GM18868 (cell line): Measurements from ENCODE around the gene HNF1B.
"Not testable (repeated sequence)": the region's sequence is repeated elsewhere in the genome, so short reads cannot be mapped to it uniquely, and the experiment has no call there.

Experiments
- ATAC-seq: cut with Tn5 transposase; IDR thresholded peaks from one replicate; pipeline ENCODE4 v1.9.1; 2021; ENCODE audit warnings: mild to moderate bottlenecking, moderate library complexity; ENCODE audit not compliant: unreplicated experiment

The HNF1B gene, protein sequence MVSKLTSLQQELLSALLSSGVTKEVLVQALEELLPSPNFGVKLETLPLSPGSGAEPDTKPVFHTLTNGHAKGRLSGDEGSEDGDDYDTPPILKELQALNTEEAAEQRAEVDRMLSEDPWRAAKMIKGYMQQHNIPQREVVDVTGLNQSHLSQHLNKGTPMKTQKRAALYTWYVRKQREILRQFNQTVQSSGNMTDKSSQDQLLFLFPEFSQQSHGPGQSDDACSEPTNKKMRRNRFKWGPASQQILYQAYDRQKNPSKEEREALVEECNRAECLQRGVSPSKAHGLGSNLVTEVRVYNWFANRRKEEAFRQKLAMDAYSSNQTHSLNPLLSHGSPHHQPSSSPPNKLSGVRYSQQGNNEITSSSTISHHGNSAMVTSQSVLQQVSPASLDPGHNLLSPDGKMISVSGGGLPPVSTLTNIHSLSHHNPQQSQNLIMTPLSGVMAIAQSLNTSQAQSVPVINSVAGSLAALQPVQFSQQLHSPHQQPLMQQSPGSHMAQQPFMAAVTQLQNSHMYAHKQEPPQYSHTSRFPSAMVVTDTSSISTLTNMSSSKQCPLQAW

DNA sequence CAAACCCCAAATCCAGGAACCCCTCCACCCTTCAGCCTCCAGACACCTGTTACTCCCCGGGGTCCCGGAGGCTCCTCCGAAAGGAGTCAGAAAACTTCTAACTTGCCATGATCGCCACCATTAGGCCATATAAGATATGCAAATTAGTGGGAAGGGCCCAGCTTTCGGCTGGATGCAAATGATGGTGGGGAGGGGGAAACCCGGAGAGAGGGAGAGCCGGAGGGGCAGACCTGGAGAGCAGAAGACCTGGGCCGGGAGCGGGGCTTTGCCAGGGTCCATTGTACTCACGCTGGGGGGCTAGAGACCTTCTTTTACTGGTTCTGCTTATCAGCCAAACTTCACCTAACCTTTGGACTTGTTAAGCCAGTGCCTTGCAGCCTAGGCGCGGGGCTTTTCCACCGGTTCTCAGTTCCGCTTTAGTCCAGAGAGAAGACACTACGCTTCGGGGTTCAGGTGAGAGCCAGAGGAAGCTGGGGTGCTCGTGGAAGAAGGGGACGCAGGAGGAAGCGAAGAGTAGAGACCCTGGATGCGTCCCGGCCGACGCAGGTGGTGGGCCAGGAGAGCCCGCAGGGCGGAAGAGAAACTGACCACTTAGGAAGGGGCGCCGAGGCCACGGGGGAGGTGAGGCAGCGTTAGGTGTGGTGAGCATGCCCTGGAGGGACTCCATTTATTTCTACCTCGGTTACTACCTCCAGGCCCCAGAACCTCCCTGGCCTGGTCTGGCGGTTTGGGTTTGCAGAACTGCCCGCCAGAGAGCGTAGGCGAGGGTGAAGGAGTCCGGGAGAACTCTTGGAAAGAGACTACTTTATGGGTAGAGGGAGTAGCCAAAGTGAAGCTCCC, at the start of gene HNF1B:
TSS of gene HNF1B (minus strand) at position 99 of the 840 bp plus-strand sequence. CDS start 175 bp downstream, outside the sequence.
- ATAC-seq = peak; percentile 68

DNA sequence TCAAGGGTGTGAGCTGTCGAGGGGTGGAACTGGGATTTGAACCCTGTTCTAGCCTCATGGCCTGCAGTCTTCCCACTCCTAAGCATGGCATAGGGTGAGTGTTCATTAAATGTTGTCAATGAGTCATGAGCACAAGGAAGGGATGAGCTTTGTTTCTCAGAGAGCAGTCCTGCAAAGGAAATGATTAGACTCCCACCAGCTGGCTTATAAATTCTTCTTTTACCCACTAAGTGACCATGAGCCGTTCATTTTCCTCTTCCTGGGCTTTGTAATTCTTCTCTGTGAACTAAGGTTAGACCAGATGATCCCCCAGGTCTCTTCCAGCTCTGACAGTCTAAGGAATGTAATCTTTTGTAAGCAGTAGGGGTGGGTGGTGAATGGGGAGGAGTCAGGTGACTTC, 47.9 kb upstream of the HNF1B start:
- no peak for ATAC-seq

DNA sequence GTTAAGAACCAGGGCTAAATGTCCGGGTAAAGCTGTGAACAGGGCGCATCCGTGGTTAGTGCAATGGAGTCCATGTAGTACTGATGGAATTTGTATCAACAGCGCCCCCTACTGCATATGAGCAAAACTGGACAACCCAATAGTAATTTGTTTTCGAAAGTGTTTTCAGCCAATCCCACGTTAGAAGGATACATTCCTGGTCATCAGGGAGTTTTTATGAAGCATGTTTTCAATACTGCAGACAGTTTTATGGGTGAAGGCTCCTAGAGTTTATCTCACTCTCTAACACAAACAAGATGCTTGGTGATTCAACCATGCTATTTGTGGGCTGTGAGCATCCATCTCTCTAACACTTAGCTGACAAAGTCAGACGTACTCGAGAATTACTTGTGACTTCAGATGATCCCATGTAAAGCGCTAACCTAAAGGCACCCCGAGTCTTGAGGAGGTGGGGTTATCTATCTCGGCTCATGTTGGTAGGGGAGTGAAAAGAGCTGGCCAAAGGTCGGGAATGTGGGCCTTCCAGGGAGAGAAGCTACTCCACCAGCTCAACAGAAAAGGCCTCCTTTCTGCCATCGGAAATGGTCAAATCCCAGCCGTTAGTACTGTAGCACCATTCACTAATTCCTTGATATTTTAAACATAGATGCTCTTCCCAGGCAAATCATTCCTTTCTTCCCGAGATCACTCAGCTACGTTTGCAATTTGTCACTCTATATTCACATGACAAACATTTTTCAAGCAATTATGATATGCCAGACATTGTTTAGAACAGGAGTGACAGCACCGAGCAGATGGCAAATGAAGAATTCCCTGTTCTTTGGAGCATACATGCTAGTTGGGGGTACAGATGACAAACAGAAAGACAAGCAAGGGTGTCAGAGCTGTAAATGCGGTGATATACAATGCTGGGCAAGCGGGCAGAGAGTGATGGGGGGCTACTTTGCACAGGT, 46.9 kb upstream of the HNF1B start:
- no peak for ATAC-seq

DNA sequence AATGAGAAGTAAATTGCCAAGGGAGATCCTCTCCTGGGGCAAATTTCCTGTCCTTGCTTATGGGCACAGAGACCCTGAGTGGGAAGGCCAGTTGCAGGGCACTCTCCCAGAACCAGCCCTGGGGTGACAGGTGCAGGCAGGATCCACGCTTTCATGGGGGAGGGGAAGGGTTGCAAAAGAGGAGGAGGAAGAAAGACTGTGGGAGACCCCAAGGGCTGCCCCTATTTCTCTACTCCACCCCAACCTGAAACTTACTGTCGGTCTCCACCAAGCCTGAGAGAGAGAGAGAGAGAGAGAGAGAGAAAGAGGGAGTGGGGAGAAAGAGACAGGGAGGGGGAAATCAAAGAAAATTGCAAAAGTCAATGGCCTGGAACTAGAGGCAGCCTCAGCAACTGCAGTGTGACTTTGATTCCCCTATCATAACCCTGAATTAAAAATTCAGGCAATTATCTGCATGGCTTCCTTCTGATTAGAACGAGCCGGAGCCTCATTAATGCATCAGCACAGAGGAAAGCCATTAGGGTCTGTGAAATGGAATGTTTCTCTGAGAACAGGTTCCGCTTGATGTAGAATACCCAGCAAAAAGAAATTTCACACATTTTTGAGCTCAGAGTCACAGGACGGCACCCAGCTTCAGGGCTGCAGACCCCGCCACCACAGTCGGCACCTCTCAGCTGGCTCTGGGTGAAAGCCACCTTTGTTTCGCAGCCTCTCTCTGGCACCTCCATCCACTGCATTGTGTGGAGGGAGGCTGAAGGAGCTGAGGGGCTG, 45.1 kb upstream of the HNF1B start:
- ATAC-seq = no peak

DNA sequence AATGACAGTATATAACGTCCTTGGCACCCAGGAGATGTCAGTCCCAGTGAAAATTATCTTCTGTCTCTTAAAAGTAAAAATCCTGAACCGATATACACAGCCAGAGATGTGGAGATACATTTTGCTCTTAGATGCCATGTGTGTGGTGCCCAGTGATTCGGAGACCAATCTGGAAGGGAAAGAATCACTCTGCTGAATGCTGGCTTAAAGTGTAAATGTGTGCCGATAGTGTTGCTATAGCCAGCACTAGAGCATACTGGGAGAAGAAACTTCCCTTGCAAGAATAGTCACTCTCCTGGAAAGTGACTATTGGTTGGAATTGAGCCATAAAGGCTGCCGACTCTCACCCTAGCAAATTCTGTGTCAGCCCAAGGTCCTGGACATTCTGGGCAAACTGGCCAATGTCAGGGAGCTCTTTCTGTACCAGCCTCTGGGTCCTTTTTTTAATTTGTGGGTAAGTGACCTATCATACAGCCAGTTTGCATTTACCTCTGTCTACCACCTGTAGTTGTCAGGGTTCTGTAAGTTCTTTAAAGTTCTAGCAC, 44.2 kb upstream of the HNF1B start:
- ATAC-seq = no peak

DNA sequence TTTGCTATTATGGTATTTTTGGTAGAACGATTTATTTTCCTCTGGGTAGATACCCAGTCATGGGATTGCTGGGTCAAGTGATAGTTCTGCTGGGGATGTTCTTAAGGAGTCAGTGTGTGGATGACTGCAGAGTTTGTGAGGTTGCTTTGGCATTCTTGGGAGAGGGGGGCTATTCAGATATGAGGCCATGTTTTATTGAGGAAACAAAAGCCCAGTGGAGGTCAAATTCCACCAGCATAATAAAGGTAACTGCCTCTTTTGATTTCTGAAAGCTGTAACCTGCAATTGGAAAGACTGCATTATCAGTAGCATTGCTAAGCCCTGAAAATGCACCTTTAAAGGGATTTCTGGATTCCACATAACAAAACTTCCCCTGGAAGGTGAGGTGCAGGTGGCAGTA, 43.7 kb upstream of the HNF1B start:
- no peak for ATAC-seq

DNA sequence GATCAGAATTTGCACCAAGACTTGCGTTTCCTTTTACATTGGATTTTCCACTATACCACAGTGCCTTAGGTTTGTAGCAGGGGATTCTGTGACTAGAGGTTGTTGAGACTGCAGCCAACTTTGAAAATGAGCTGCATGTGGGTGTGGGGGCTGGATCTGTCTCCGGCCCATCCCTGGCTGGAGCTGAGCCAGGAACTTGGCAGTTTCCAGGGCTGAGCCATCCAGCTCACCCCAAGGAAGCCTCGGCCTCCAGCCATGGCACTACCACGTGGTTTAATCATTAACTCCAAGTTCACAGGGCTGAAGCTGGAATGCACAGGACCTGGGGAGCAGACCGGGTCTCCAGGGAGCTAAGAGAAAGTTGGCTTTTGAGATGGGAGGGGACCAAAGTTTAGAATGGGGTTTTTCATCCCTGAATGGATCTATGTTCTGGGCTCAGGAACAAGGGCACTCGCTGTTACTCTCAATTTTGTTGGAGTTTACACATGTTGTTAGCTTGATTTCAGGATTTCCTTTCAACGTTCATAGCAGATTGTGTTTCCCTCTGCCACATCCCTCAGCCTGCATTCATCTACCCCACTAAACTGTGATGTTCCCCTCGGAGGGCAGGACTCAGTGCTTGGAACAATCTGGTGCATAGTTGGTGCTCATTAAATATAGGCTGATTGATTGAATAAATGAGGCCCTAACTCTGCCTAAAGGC, 42.3 kb upstream of the HNF1B start:
- no peak for ATAC-seq

DNA sequence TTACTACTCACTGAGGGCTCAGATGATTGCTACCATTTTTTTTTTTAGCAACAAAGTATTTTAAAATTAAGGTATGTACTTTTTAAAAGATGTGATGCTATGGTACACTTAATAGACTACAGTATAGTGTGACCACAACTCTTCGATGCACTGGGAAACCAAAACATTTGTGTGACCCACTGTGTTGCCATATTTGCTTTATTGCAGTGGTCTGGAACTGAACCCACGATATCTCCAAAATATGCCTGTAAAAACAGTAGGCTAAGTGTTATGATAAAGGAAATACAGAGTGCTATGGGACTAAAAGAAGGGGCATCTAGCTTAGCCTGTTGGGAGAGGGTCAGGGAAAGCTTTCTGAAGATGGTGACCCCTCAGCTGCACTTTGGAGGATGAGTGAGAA, 41.6 kb upstream of the HNF1B start:
- no peak for ATAC-seq

DNA sequence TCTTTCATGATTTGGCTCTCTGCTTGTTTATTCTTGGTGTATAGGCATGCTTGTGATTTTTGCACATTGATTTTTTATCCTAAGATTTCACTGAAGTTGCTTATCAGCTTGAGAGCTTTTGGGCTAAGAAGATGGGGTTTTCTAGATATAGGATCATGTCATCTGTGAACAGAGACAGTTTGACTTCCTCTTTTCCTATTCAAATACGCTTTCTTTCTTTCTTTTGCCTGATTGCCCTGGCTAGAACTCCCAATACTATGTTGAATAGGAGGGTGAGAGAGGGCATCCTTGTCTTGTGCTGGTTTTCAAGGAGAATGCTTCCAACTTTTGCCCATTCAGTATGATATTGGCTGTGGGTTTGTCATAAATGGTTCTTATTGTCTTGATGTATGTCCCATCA, 37.6 kb upstream of the HNF1B start:
- ATAC-seq = not testable (repeated sequence)

DNA sequence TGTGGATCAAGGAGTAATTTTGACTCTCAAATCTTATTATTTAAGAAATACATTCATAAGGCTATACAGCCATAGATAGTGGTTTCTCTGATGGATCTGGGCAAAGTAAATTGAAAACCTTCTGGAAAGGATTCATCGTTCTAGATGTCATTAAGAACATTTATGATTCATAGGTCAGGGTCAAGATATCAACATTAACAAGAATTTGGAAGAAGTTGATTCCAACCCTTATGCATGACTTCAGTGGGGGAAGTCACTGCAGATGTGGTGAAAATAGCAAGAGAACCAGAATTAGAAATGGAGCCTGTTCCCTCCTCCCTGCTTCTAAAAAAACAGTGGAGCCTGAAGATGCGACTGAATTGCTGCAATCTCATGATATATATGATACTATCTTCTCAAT, 36.6 kb upstream of the HNF1B start:
- no peak for ATAC-seq

DNA sequence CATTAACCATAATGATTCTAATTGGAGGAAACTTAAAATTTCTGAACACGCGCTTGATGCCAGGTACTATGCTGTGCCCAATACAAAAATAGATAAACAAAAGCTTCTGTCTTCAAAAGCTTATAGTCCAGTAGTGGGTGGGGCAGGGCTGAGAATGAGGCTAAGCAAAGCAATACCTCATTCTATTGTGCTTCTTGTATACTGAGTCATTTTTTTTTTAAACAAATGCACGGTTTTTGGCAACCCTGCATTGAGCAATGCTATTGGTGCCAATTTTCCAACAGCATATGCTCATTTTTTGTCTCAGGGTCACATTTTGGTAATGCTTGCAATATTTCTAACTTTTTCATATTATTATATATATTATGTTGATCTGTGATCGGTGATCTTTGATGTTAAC, 34.7 kb upstream of the HNF1B start:
- ATAC-seq = no peak

DNA sequence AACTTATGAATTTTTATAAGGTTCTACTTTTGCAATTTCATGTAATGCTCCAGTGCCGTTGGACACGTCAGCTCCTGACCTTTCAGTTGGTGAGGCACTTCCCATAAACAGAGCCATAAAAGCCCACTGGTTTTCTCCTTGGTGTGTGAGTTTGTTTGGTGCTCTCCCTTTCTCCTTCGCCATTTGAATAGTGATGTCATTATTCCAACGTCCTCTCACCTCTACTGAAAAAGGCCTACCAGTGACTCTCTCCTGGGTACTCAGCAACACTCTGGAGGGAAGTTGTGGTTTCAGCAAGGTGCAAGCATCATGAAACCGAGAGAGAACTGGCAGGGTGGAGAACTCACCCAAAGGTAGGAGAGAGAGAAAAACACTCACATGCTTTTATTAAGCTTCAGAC, 29.6 kb upstream of the HNF1B start:
- peak; percentile 84 for ATAC-seq

DNA sequence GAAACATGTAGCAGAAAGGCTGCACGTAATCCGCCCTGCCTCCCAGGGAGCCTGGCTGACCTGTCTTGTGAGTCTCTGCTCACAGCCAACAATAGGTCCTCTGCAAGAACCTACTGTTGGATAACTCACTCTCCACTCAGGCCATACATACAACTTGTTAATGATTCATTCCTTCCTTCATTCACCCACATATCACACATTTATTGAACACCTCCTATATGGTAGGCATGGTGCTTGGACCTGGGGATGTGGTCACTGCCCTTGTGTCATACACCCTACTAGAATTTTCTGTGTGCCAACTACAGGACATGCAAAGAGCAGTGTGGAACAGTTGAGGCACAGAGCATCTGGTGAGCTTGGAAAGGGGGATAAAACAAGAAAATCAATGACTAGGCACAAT, 28.1 kb upstream of the HNF1B start:
- ATAC-seq = no peak

DNA sequence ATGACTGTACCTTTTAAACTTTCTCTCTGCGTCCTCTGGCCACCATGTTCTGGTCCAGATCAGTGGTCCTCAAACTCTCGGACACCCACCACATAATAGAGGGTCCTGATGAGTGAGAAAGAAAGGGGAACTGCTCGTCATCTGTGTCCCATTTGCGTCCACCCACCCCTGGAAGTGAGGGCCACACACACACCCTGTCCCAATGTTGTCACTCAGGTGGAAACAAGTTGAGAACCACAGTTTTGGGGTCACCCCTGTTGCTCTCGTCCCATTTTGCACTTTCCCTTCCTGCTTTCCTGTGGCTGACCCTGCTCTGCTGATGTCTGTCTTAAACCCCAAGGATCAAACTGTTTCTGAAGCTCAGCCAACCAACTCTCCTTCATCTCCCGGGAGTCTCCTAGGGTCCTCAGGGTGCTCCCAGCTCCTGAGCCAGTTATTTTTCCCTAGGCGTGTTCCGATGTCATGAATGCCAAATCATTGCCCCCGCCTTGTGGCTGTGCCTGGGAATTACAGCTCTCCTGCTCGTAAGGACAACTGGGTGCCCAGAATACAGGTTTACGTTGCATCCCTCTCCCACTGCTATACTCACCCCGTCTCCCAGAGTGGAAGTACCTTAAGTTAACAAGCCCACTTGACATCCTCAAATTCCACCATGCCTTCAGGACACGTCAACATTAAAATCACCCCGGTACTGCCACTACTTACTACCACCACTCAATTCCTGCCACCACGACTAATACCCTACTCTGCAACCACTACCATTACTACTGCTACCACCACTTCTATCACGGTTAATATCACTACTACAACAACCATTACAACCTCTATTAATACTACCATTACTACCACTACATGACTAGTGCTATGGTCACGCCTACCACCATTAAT, 26.0 kb upstream of the HNF1B start:
- no peak for ATAC-seq

DNA sequence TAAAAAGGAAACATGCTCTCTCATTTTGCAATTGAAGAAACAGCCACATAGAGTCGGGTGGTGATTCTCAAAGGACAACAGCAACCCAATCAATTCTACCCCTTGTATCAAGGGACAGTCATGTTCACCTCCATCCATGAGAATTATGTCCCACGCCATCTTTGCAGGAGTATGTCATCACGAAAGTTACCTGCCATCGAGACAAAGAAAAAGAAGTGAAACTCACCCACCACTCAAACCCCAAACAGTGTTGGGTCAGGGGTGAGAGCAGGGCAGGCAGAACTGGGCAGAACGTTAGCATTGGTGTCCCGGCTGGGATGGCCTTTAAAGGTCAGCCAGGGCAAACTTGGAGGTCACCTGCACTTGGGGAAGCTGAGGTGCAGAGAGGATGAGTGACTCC, 24.2 kb upstream of the HNF1B start:
- ATAC-seq = no peak

DNA sequence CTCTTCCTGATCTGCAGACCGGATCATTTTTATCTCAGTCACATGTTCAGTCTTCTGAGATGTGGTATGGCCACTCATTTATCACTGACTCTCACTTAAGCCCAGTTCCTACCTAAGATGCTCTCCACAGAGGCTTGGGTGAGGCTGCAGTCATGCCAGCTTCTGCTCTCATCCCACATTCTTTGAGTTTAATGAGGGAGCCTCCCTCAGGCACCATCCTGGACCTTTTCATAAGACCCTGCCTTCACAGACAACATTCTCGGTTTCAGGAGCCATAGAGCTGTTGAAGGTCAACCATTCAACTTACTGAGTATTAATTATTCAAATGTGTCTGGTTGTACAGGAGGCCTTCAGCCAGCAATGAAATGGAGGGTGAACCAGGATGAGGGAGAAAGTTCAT, 23.6 kb upstream of the HNF1B start:
- ATAC-seq = no peak

DNA sequence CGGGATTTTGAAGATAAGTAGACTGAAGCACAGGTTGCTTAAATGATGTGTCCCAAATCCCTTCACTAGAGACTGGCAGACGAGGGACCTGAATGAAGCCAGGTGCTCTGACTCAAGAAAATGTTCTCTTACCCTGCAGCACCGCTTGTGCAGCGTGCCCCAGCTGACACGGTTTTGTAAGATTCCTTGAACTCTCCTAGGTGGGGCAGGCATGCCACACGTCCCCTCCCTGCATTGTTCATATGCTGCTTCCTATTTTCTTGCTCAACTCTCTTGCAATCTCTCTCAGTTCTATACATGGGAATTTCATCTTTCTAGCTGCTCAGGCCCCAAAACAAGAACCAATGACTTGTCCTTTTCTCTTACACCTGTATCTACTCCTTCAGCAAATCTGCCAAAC, 22.1 kb upstream of the HNF1B start:
- ATAC-seq = no peak

DNA sequence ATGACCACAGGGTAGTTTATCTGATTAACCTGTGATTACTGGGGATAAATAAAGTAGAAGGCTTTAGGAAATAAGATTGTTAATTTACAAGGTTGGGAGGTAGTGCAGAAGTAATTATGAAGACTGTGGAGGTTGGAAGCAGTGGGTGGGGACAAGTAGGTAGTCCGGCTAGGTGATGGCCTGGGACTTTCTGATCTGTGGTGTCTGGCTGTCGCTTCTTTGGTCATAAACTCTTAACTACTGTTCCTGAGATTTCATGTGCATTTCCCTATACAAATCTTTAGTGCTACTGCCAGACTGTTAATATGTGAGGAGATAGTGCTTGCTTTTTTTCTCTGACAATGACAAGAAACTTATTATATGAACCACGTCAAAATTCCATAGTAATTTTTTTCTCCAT, 19.5 kb upstream of the HNF1B start:
- ATAC-seq = no peak
